ENCODE measurements around the gene ABCG5. TPM values are rescaled to one million over a fixed set of nuclear protein-coding genes. Genes with fewer than 3 reads are reported as not detected.

The ABCG5 gene
- total and polyA plus RNA-seq, 2 of the 4 experiments (the other 2 are of a cell fraction), result not detected

DNA sequence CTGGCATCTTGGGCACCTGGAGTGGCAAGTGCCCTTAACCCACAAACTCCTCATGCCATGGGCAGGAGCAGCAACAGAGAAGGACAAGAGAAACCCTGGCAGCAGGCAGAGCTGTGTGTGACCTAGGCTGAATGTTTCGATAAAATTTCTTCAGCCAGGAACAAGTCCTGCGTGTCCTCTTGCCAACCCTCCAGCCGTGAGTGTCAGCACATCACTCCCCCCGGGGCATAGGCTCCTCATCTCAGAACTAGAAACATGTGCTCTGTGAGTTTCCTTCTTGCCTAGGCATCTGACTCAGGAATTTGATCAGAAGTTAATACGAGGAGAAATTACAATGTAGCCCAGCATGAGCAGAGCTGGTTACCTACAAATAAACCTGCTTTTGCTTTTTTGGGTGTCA is 2.3 kb upstream of the ABCG5 start:
- Histone ChIP-seq H3K79me1 (ENCODE audit: low read depth in 1 of 2, low read length in 2 of 2) (no peaks in the 10 kb centered on the region), H3K9me1 (ENCODE audit: insufficient read depth, low read length) (no peaks in the 10 kb centered on the region), H2AK5ac (ENCODE audit: low read depth, low read length) (no peak overlapping the region), H2AK9ac (replicated peaks; ENCODE audit: low read depth, low read length, poor library complexity) (no peak overlapping the region), H3K14ac (replicated peaks; ENCODE audit: low read depth, low read length) (no peak overlapping the region), H3K27me3 (ENCODE audit: control insufficient read depth, insufficient read depth, low read length) (peaks cover 56% of the 10 kb centered on the region), H3K18ac (ENCODE audit: low read depth, low read length) (no peak overlapping the region), H3K9ac (ENCODE audit: low read depth, low read length) (no peak overlapping the region), H3K27ac (ENCODE audit: insufficient read depth, low read length) (no peak overlapping the region), H3K4ac (ENCODE audit: low read depth, low read length) (no peak overlapping the region), H3K23ac (ENCODE audit: low read depth, low read length) (no peak overlapping the region), H2BK20ac (ENCODE audit: low read depth, low read length) (no peak overlapping the region), H4K5ac (ENCODE audit: low read depth, low read length) (no peak overlapping the region), H3K4me1 (ENCODE audit: control insufficient read depth, insufficient read depth, low read length) (no peaks in the 10 kb centered on the region), H2BK15ac (ENCODE audit: low read depth, low read length) (no peak overlapping the region), H3K36me3 (ENCODE audit: control insufficient read depth, insufficient read depth, low read length) (no peaks in the 10 kb centered on the region), H4K20me1 (ENCODE audit: insufficient read depth, low read length) (no peaks in the 10 kb centered on the region), H4K8ac (ENCODE audit: low read depth in 2 of 2, low read length in 2 of 2) (no peak overlapping the region), H2AFZ (replicated peaks; ENCODE audit: low read length, poor library complexity) (no peak overlapping the region), H3K56ac (ENCODE audit: extremely low read depth, insufficient read depth, low read length) (no peak overlapping the region), H2BK5ac (ENCODE audit: low read depth, low read length, poor library complexity, severe bottlenecking) (no peak overlapping the region), H3K4me2 (ENCODE audit: low read depth, low read length) (no peak overlapping the region), H3K9me3 (ENCODE audit: control insufficient read depth, insufficient read depth, low read length) (no peaks in the 10 kb centered on the region), H3K4me3 (ENCODE audit: insufficient read depth, low read depth, low read length) (no peak overlapping the region), H4K91ac (ENCODE audit: insufficient read depth, low read depth, low read length) (no peak overlapping the region), H2BK120ac (ENCODE audit: low read depth, low read length) (no peak overlapping the region)
- no TSS peak for BruUV-seq (replicated peaks)
- no peak for DNase-seq
- no peak for ATAC-seq (ENCODE audit: low read depth)
- POLR2A ChIA-PET (ENCODE audit: unreplicated experiment), result no interaction called here
- in situ Hi-C loops (cut with MboI; ENCODE audit: low sequenced_read_pairs) (no loop called here), dilution Hi-C loops (cut with HindIII; ENCODE audit: low sequenced_read_pairs, unreplicated experiment) (no loop called here), intact Hi-C loops (cut with micrococcal nuclease) (no loop called here)
- WGBS, 2 experiments (ENCODE audit: extremely low coverage in 2 of 2, insufficient read length in 1 of 2), result 100% methylated on average over 1 of the region's 5 CpGs; no CpG with 5 or more reads in 1 of the 2 experiments
- CTCF ChIA-PET, result interaction anchor here (0.6 kb wide), 1 partner anchor 205 kb away, joined by 3 read pairs; no protein-coding TSS in a partner anchor
- TF ChIP-seq CEBPB (IDR thresholded peaks at IDR 0.05; ENCODE audit: low read depth, low read length) (no peak), MAFK (IDR thresholded peaks at IDR 0.05; ENCODE audit: low read depth, low read length) (no peak), FOS (IDR thresholded peaks at IDR 0.05; ENCODE audit: low read depth, low read length) (no peak), MXI1 (IDR thresholded peaks at IDR 0.05; ENCODE audit: borderline replicate concordance, low read depth, low read length) (no peak), SMC3 (IDR thresholded peaks at IDR 0.05; ENCODE audit: low read depth, low read length) (no peak), RFX5 (IDR thresholded peaks at IDR 0.05; ENCODE audit: low read depth, low read length) (no peak)
- TF ChIP-seq, protein P1, sequence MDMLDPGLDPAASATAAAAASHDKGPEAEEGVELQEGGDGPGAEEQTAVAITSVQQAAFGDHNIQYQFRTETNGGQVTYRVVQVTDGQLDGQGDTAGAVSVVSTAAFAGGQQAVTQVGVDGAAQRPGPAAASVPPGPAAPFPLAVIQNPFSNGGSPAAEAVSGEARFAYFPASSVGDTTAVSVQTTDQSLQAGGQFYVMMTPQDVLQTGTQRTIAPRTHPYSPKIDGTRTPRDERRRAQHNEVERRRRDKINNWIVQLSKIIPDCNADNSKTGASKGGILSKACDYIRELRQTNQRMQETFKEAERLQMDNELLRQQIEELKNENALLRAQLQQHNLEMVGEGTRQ (IDR thresholded peaks at IDR 0.05; ENCODE audit: low read depth, low read length), result no peak

Data from IMR-90 (cell line).